WTC11 (cell line): ENCODE measurements around the gene RAB3A. TPM values are rescaled to one million over a fixed set of nuclear protein-coding genes. Genes with fewer than 3 reads are reported as not detected.

Experiments
- ATAC-seq: fragments of 200-7000 bp; cut with Tn5 transposase; 2 replicates; pipeline ENCODE4 v1.10.0; 2021; ENCODE audit warnings: mild to moderate bottlenecking, moderate library complexity
- CTCF ChIA-PET: fragments of 300-600 bp; sonication (Branson Sonifier 250); formaldehyde crosslinking; loops from one replicate; lab custom pipeline; 2021; ENCODE audit warnings: antibody characterized with exemption; lab: Charles Lee
- POLR2A ChIA-PET: fragments of 350-600 bp; sonication (Branson Sonifier 250); formaldehyde crosslinking; loops from one replicate; lab custom pipeline; 2021; ENCODE audit warnings: antibody characterized with exemption; lab: Charles Lee
- DNase-seq: peaks from one replicate; pipeline ENCODE4 v3.0.0; 2021; ENCODE audit warnings: low spot score
- H3K27ac Mint-ChIP-seq: 2 replicates; pipeline ENCODE4 v1.8.0; 2021; ENCODE audit warnings: mixed read lengths
- H3K27me3 Mint-ChIP-seq: 2 replicates; pipeline ENCODE4 v1.8.0; 2021; ENCODE audit warnings: low read depth, mild to moderate bottlenecking, moderate library complexity, mixed read lengths
- H3K36me3 Mint-ChIP-seq: 2 replicates; pipeline ENCODE4 v1.8.0; 2021; ENCODE audit warnings: mixed read lengths
- H3K4me1 Mint-ChIP-seq: 2 replicates; pipeline ENCODE4 v1.8.0; 2022; ENCODE audit warnings: mixed read lengths
- H3K4me3 Mint-ChIP-seq: 2 replicates; pipeline ENCODE4 v1.8.0; 2021; ENCODE audit warnings: mild to moderate bottlenecking, moderate library complexity, mixed read lengths
- H3K9me3 Mint-ChIP-seq: 2 replicates; pipeline ENCODE4 v1.8.0; 2021; ENCODE audit warnings: mixed read lengths
- CREB1 ChIP-seq: sonication (generic); formaldehyde crosslinking; IDR thresholded peaks from 2 replicates; pipeline ENCODE4 v1.8.0; 2023; ENCODE audit warnings: mild to moderate bottlenecking, missing genetic modification reagents
- FOXP1 ChIP-seq: sonication (generic); formaldehyde crosslinking; IDR thresholded peaks from 2 replicates; pipeline ENCODE4 v1.8.0; 2022; ENCODE audit warnings: missing genetic modification reagents, mild to moderate bottlenecking, moderate library complexity, borderline replicate concordance
- GABPB1 ChIP-seq: sonication (generic); formaldehyde crosslinking; IDR thresholded peaks from 2 replicates; pipeline ENCODE4 v1.8.1; 2023; ENCODE audit warnings: mild to moderate bottlenecking, missing genetic modification reagents
- NFYB ChIP-seq: sonication (generic); formaldehyde crosslinking; conservative IDR thresholded peaks from 2 replicates; pipeline ENCODE4 v1.8.0; 2022; ENCODE audit warnings: low read depth, missing genetic modification reagents
- NR3C1 ChIP-seq: sonication (generic); formaldehyde crosslinking; conservative IDR thresholded peaks from 2 replicates; pipeline ENCODE4 v1.8.1; 2023; ENCODE audit warnings: low read depth, mild to moderate bottlenecking, missing genetic modification reagents
- OVOL2 ChIP-seq: fragments of 250-450 bp; sonication (Bioruptor Pico); IDR thresholded peaks from 2 replicates; pipeline ENCODE4 v1.9.0; 2021; ENCODE audit warnings: mild to moderate bottlenecking, borderline replicate concordance
- SOX15 ChIP-seq: fragments of 250-450 bp; sonication (Bioruptor Pico); IDR thresholded peaks from 2 replicates; pipeline ENCODE4 v1.9.0; 2021; ENCODE audit warnings: mild to moderate bottlenecking
- SP1 ChIP-seq: sonication (generic); formaldehyde crosslinking; conservative IDR thresholded peaks from 2 replicates; pipeline ENCODE4 v1.8.1; 2022; ENCODE audit warnings: missing genetic modification reagents
- ZNF263 ChIP-seq: sonication (generic); formaldehyde crosslinking; IDR thresholded peaks from 2 replicates; pipeline ENCODE4 v1.8.1; 2022; ENCODE audit warnings: low read depth, mild to moderate bottlenecking, moderate library complexity, missing genetic modification reagents
- total RNA-seq: library from RNA; stranded (reverse); gene quantifications from 3 replicates; pipeline ENCODE4 v1.2.3, GENCODE V29; 2021
- TF ChIP-seq, protein P1 (sequence below): sonication (generic); formaldehyde crosslinking; IDR thresholded peaks from 2 replicates; pipeline ENCODE4 v1.8.1; 2022; ENCODE audit warnings: missing genetic modification reagents, borderline replicate concordance
- TF ChIP-seq, protein P2 (sequence below): fragments of 250-450 bp; sonication (Bioruptor Pico); IDR thresholded peaks from 2 replicates; pipeline ENCODE4 v1.8.0; 2021; ENCODE audit warnings: mild to moderate bottlenecking
- TF ChIP-seq, protein P3 (sequence below): sonication (generic); formaldehyde crosslinking; IDR thresholded peaks from 2 replicates; pipeline ENCODE4 v1.8.0; 2022; ENCODE audit warnings: mild to moderate bottlenecking, missing genetic modification reagents
- TF ChIP-seq, protein P4 (sequence below): fragments of 200-600 bp; IDR thresholded peaks from 2 replicates; pipeline ENCODE4 v1.8.0; 2022; ENCODE audit warnings: antibody characterized with exemption
- TF ChIP-seq, protein P5 (sequence below): fragments of 250-450 bp; sonication (Bioruptor Pico); IDR thresholded peaks from 2 replicates; pipeline ENCODE4 v1.9.0; 2021; ENCODE audit warnings: moderate library complexity, mild to moderate bottlenecking, inconsistent platforms, borderline replicate concordance
- TF ChIP-seq, protein P6 (sequence below): sonication (generic); formaldehyde crosslinking; IDR thresholded peaks from 2 replicates; pipeline ENCODE4 v1.8.0; 2022; ENCODE audit warnings: mild to moderate bottlenecking, missing genetic modification reagents
- TF ChIP-seq, protein P7 (sequence below): sonication (generic); formaldehyde crosslinking; IDR thresholded peaks from 2 replicates; pipeline ENCODE4 v1.8.1; 2023; ENCODE audit warnings: mild to moderate bottlenecking, missing genetic modification reagents, moderate library complexity

Gene RAB3A
- total RNA-seq, 1 experiment from 2014 or later: 12.2 TPM

DNA sequence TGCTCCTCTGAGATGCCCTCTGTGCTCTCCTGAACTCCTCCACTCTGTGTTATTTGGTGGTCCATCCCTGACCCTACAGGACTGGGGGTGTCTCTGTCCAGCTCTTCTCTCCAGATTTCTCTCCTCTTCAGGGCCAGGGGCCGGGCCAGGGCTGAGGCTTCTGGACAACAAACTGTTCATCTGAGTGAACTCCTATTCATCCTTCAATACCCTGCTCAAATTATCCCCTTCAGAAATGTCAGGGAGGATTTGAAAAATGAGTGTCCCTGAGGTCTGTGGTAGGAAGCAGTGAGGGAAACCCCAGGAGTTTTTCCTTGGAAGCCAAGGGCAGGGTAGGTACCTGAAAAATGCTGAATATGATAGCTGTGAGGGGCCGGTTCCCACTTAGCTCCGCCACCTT is 14.8 kb upstream of the RAB3A start:
- no peak overlapping the region for H3K4me3 Mint-ChIP-seq
- ATAC-seq (no peak), DNase-seq (no peak)
- ChIA-PET POLR2A (interaction anchor here (1.6 kb wide), 1 partner anchor 13 kb away, joined by 5 read pairs; no protein-coding TSS in a partner anchor), CTCF (interaction anchor here (1.0 to 3.6 kb wide), 5 partner anchors 10 to 106 kb away, joined by 4 to 22 read pairs (median 6); partner anchors contain the start of gene RAB3A)
- H3K9me3 Mint-ChIP-seq: no peaks in the 10 kb centered on the region
- TF ChIP-seq, protein P1, sequence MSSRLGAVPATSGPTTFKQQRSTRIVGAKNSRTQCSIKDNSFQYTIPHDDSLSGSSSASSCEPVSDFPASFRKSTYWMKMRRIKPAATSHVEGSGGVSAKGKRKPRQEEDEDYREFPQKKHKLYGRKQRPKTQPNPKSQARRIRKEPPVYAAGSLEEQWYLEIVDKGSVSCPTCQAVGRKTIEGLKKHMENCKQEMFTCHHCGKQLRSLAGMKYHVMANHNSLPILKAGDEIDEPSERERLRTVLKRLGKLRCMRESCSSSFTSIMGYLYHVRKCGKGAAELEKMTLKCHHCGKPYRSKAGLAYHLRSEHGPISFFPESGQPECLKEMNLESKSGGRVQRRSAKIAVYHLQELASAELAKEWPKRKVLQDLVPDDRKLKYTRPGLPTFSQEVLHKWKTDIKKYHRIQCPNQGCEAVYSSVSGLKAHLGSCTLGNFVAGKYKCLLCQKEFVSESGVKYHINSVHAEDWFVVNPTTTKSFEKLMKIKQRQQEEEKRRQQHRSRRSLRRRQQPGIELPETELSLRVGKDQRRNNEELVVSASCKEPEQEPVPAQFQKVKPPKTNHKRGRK (CRISPR knock-in tag): no peak
- TF ChIP-seq, protein P2, sequence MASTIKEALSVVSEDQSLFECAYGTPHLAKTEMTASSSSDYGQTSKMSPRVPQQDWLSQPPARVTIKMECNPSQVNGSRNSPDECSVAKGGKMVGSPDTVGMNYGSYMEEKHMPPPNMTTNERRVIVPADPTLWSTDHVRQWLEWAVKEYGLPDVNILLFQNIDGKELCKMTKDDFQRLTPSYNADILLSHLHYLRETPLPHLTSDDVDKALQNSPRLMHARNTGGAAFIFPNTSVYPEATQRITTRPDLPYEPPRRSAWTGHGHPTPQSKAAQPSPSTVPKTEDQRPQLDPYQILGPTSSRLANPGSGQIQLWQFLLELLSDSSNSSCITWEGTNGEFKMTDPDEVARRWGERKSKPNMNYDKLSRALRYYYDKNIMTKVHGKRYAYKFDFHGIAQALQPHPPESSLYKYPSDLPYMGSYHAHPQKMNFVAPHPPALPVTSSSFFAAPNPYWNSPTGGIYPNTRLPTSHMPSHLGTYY (CRISPR knock-in tag): no peak
- TF ChIP-seq CREB1 (no peak), SOX15 (CRISPR knock-in tag) (no peak), NR3C1 (CRISPR knock-in tag) (no peak), ZNF263 (CRISPR knock-in tag) (no peak), SP1 (CRISPR knock-in tag) (no peak), OVOL2 (no peak)
- TF ChIP-seq, protein P3, sequence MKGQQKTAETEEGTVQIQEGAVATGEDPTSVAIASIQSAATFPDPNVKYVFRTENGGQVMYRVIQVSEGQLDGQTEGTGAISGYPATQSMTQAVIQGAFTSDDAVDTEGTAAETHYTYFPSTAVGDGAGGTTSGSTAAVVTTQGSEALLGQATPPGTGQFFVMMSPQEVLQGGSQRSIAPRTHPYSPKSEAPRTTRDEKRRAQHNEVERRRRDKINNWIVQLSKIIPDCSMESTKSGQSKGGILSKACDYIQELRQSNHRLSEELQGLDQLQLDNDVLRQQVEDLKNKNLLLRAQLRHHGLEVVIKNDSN (CRISPR knock-in tag): no peak
- TF ChIP-seq, protein P4, sequence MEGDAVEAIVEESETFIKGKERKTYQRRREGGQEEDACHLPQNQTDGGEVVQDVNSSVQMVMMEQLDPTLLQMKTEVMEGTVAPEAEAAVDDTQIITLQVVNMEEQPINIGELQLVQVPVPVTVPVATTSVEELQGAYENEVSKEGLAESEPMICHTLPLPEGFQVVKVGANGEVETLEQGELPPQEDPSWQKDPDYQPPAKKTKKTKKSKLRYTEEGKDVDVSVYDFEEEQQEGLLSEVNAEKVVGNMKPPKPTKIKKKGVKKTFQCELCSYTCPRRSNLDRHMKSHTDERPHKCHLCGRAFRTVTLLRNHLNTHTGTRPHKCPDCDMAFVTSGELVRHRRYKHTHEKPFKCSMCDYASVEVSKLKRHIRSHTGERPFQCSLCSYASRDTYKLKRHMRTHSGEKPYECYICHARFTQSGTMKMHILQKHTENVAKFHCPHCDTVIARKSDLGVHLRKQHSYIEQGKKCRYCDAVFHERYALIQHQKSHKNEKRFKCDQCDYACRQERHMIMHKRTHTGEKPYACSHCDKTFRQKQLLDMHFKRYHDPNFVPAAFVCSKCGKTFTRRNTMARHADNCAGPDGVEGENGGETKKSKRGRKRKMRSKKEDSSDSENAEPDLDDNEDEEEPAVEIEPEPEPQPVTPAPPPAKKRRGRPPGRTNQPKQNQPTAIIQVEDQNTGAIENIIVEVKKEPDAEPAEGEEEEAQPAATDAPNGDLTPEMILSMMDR: no peak
- H3K27me3 Mint-ChIP-seq: peaks cover 11% of the 10 kb centered on the region
- peaks cover 18% of the 10 kb centered on the region for H3K4me1 Mint-ChIP-seq
- no peaks in the 10 kb centered on the region for H3K36me3 Mint-ChIP-seq
- no peak overlapping the region for H3K27ac Mint-ChIP-seq

DNA sequence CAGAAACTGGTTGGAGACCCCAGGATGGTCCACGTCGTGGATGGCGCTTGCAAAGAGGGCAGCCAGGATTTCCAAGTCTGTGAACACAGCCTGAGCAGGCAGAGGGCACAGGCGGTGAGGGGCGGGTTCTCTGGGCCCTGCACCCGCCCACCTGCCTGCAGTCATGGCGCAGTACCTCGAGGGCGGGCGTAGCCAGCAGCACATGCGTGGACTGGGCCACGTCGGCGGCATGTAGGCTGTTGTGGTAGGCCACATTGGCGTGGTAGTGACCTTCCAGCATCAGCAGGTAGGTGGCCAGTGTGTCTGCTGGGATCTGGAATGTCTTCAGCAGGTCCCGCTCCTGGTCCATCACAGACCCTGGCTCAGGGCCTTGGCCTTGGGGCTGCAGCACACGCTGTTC is 14.3 kb upstream of the RAB3A start:
- TF ChIP-seq GABPB1 (CRISPR knock-in tag) (no peak), FOXP1 (no peak), NFYB (CRISPR knock-in tag) (no peak)
- TF ChIP-seq, protein P5, sequence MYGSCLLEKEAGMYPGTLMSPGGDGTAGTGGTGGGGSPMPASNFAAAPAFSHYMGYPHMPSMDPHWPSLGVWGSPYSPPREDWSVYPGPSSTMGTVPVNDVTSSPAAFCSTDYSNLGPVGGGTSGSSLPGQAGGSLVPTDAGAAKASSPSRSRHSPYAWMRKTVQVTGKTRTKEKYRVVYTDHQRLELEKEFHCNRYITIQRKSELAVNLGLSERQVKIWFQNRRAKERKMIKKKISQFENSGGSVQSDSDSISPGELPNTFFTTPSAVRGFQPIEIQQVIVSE: no peak
- TF ChIP-seq, protein P6, sequence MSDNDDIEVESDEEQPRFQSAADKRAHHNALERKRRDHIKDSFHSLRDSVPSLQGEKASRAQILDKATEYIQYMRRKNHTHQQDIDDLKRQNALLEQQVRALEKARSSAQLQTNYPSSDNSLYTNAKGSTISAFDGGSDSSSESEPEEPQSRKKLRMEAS: no peak
- TF ChIP-seq, protein P7, sequence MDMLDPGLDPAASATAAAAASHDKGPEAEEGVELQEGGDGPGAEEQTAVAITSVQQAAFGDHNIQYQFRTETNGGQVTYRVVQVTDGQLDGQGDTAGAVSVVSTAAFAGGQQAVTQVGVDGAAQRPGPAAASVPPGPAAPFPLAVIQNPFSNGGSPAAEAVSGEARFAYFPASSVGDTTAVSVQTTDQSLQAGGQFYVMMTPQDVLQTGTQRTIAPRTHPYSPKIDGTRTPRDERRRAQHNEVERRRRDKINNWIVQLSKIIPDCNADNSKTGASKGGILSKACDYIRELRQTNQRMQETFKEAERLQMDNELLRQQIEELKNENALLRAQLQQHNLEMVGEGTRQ: no peak
- CTCF ChIA-PET: interaction anchor here (1.0 to 2.1 kb wide), 3 partner anchors 10 to 37 kb away, joined by 4 to 7 read pairs (median 6); a partner anchor contains a TSS
- Mint-ChIP-seq H3K9me3 (no peaks in the 10 kb centered on the region), H3K4me3 (no peak overlapping the region), H3K4me1 (peaks cover 16% of the 10 kb centered on the region), H3K27me3 (peaks cover 11% of the 10 kb centered on the region), H3K27ac (no peak overlapping the region), H3K36me3 (no peaks in the 10 kb centered on the region)
- POLR2A ChIA-PET: no interaction called here
- DNase-seq (no peak), ATAC-seq (no peak)
